HG02852 (cell line): ENCODE results near the gene TWSG1.
A peak's percentile ranks its signal among the peaks of the same experiment; 100 is the strongest.

Experiments
- ATAC-seq: cut with Tn5 transposase; IDR thresholded peaks from one replicate; pipeline ENCODE4 v1.9.1; 2021; ENCODE audit warnings: mild to moderate bottlenecking, moderate library complexity; ENCODE audit not compliant: unreplicated experiment

TWSG1 gene

DNA sequence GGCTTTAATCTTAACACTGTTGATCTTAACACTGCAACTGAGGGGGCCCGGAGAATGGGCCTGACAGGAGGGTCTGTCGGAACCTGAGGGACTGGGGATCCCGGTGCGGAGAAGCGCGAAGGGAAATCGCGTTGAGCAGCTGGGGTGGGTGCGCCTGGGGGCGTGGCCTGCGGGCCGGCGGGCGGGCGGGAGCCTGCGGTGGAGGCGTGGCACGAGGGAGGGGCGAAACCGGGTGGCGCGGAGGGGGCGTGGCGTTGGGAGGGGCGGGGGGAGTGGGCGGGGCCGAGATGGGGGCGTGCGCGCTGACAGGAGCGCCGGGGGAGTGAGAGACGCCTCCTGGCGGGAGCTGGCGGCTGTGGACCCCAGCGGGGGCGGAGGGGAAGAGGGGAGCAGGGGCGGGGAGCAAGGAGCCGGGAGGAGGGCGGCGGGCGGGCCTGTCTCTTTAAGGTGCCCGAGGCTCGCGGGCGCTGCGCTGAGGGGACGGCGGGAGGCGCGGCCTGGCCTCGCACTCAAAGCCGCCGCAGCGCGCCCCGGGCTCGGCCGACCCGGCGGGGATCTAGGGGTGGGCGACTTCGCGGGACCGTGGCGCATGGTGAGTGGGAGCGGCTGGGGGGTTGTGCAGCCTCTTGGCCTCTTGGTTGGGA is at the start of gene TWSG1:
Gene TWSG1 (plus strand): TSS at position 445 of the 644 bp plus-strand sequence. CDS start 2,457 bp downstream, outside the sequence.
- ATAC-seq: peak; percentile 81

- ATAC-seq: no peak
Observed at GRCh38 chr18:9285604-9286003, 49.0 kb upstream of the TWSG1 start.

DNA sequence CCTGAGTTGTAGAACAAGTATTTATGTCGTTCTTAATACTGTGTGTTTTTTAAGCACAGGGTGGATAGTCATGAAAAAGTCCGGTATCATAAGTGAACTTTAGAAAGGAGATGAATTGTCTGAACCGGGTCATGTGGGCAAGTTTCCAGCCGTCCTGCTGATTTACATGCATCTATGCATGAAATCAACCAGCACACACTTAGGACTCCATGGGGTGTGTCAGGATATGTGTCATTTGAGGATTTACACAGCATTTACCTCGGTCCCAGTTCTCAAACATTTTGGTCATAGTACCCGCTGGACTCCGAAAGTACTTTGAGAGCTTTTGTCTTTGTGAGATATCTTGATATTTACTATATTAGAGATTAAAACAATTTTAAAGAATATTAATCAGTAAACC is 47.5 kb upstream of the TWSG1 start:
- no peak for ATAC-seq

GRCh38 chr18:9289698-9290097 is 44.9 kb upstream of the TWSG1 start:
- no peak for ATAC-seq

GRCh38 chr18:9290156-9290555 is 44.4 kb upstream of the TWSG1 start:
- ATAC-seq: no peak

GRCh38 chr18:9292047-9292446 is 42.5 kb upstream of the TWSG1 start:
- no peak for ATAC-seq

GRCh38 chr18:9293948-9294347 is 40.6 kb upstream of the TWSG1 start:
- ATAC-seq: no peak

- ATAC-seq: no peak
Observed at GRCh38 chr18:9296233-9297006, 38.2 kb upstream of the TWSG1 start.

DNA sequence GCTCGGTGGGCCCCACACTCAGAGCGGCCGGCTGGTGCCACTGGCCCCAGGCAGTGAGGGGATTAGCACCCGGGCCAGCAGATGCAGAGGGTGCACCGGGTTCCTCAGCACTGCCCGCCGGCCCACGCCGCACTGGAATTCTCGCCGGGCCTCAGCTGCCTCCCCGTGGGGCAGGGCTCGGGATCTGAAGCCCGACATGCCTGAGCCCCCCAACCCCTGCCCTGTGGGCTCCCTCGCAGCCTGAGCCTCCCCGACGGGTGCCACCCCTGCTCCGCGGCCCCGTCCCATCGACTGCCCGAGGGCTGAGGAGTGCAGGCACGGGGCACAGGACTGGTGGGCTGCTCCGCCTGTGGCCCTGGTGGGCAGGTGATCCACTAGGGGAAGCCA is 37.6 kb upstream of the TWSG1 start:
- no peak for ATAC-seq

DNA sequence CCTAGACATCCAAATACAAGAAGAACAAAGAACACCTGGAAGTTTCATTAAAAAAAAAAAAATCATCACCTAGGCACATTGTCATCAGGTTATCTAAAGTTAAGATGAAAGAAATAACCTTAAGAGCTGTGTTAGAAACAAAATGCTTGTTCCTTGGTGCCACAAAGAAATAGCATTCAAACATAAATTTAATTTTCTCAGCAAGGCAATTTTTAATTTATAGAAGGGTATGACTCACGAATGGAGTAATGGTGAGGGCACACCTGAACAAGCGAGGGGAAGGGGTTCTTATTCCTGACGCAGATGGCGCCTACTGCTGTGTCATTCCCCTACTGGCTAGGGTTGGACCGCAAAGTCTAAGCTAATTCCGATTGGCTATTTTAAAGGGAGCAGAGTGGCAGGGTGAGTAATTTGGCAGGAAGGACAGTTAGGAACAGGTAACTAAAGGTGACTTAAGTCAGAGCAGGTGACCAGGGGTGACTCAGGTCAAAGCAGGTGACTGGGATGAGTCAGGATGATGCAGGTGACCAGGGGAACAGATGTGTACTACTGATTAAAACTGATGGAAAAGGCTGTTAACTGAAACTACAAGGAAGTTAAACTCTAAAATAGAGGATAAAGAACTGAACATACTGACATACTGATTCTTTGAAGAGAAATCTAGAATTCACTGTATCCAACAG is 30.0 kb upstream of the TWSG1 start:
- no peak for ATAC-seq

GRCh38 chr18:9319333-9319732 is 15.2 kb upstream of the TWSG1 start:
- ATAC-seq: no peak

GRCh38 chr18:9321017-9321452 is 13.5 kb upstream of the TWSG1 start:
- no peak for ATAC-seq

DNA sequence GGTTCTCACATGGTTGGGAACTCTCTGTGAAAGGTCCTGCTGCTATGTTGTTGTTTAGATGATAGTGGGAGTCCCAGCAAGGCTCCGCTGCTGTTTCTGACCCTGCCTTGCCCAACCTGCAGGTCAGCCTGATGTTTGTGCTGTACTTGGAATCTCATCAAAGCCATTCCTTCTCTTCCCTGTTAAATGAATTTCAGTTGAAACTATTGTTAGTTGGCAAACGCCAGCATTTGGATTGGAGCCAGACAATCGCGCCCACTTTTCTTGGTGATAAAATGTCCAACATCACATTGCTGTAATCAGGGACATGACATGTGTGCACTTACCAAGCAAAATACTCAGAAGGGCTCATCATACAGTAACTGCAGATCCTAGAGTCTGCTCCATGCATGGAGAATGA is 12.8 kb upstream of the TWSG1 start:
- ATAC-seq: no peak

DNA sequence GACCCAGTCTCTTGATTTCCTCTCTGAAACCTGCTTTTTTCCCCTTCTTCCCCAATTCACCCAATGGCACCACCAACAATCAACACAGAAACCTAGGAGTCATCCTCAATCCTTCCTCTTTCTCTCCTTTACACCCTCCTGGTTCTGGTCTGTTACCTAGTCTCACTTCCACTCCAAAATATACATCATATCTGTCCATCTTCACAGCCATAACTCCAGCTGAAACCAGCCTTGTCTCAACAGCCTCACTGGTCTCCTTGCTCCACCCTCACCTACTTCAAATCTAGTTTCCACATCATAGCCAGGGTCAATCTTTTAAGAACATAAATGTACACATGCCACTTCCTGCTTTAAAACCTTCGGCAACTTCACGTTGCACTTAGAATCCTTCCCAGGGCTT is 11.8 kb upstream of the TWSG1 start:
- ATAC-seq: no peak

DNA sequence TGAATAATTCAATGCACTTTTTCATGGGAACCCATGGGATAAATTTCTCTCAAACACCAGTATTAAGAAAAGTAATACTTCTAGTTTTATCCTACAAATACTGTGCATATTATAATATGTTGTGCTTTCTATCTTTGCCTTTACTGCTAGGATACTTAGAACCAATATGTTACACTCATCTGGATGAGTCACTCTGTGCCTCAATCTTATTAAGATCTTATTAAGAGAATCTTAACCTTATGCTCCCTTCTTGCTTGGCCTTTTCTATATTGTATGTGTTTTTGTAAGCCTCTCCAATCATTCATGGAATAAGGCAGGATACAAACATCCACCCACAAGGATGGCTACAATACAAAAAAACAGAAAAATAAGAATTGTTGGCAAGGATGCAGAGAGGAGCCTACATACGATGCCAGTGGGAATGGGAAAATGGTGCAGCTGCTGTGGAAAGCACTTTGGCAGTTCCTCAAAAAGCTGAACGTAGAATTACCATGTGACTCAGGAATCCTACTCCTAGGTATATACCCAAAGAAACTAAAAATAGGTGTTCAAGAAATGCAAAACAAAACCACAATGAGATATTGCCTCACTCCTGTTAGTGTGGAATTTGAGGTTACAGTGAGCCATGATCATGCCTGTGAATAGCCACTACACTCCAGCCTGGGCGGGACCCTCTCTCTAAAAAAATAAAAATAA is 10.7 kb upstream of the TWSG1 start:
- no peak for ATAC-seq

GRCh38 chr18:9325716-9326115 is 8.9 kb upstream of the TWSG1 start:
- ATAC-seq: no peak

GRCh38 chr18:9328776-9329175 is 5.8 kb upstream of the TWSG1 start:
- no peak for ATAC-seq

GRCh38 chr18:9329471-9329870 is 5.1 kb upstream of the TWSG1 start:
- ATAC-seq: no peak

- ATAC-seq: no peak
Observed at GRCh38 chr18:9330419-9330818, 4.2 kb upstream of the TWSG1 start.

- peak; percentile 35 for ATAC-seq
Observed at GRCh38 chr18:9333441-9334328, 888 bp upstream of the TWSG1 start.
